GM12873 (cell line): ENCODE results near the gene ZNF709.

Source experiments
- TF ChIP-seq, protein P1 (sequence below): IDR thresholded peaks from 2 replicates; pipeline ENCODE4 v1.5.1; 2012; ENCODE audit warnings: low read depth, mild to moderate bottlenecking, moderate library complexity, low read length, control low read depth; ENCODE audit not compliant: insufficient read depth; ENCODE audit errors: missing control alignments

The ZNF709 gene

GRCh38 chr19:12425888-12426274, 58.7 kb downstream of the ZNF709 start:
- TF ChIP-seq, protein P1, sequence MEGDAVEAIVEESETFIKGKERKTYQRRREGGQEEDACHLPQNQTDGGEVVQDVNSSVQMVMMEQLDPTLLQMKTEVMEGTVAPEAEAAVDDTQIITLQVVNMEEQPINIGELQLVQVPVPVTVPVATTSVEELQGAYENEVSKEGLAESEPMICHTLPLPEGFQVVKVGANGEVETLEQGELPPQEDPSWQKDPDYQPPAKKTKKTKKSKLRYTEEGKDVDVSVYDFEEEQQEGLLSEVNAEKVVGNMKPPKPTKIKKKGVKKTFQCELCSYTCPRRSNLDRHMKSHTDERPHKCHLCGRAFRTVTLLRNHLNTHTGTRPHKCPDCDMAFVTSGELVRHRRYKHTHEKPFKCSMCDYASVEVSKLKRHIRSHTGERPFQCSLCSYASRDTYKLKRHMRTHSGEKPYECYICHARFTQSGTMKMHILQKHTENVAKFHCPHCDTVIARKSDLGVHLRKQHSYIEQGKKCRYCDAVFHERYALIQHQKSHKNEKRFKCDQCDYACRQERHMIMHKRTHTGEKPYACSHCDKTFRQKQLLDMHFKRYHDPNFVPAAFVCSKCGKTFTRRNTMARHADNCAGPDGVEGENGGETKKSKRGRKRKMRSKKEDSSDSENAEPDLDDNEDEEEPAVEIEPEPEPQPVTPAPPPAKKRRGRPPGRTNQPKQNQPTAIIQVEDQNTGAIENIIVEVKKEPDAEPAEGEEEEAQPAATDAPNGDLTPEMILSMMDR = no peak

DNA sequence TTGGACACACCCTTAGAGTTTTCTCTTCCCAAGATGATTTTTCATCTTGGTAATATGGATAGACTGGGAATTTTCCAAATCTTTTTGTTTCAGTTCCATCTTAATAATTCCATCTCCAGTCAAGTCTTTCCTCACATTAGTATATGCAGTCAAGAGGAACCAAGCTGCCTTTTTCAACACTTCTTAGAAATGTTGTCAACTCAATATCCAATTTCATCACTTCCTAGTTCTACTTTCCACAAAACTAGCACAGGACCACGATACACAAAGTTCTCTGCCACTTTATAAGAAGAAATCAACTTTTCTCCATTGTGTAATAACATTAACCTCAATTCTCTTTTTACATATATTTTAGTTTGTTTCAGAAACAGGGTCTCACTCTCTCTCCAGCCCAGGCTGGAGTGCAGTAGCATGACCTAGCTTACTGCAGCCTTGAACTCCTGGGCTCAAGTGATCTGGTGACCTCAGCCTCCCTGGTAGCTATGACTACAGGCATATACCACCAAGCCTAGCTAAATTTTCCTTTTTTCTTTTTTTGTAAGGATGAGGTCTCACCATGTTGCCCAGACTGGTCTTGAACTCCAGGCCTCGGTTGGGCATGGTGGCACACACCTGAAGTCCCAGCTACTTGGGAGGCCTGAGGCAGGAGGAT, 59.3 kb downstream of the ZNF709 start:
- TF ChIP-seq, protein P1 = no peak

GRCh38 chr19:12411893-12412292, 72.7 kb downstream of the ZNF709 start:
- TF ChIP-seq, protein P1 = no peak
